GM12873 (cell line): ENCODE results near the gene PPRC1.

Experiments
- CTCF ChIP-seq: IDR thresholded peaks from 2 replicates; pipeline ENCODE4 v1.5.1; 2012; ENCODE audit warnings: low read depth, mild to moderate bottlenecking, moderate library complexity, low read length, control low read depth; ENCODE audit not compliant: insufficient read depth; ENCODE audit errors: missing control alignments

Gene PPRC1

GRCh38 chr10:102140218-102140617 is 7.4 kb downstream of the PPRC1 start:
- no peak for TF ChIP-seq CTCF

- TF ChIP-seq CTCF, result no peak
Observed at GRCh38 chr10:102140913-102141540, 8.2 kb downstream of the PPRC1 start.

- TF ChIP-seq CTCF, result no peak
Observed at GRCh38 chr10:102141583-102142107, 8.8 kb downstream of the PPRC1 start.

GRCh38 chr10:102146971-102147428 is 14.2 kb downstream of the PPRC1 start:
- TF ChIP-seq CTCF, result no peak

- TF ChIP-seq CTCF, result no peak
Observed at GRCh38 chr10:102147561-102147960, 14.7 kb downstream of the PPRC1 start.

GRCh38 chr10:102148275-102148674 is 15.4 kb downstream of the PPRC1 start:
- TF ChIP-seq CTCF, result no peak

- TF ChIP-seq CTCF, result no peak
Observed at GRCh38 chr10:102150970-102151773, 18.3 kb downstream of the PPRC1 start.
